ENCODE measurements around the gene SGF29.

DNA sequence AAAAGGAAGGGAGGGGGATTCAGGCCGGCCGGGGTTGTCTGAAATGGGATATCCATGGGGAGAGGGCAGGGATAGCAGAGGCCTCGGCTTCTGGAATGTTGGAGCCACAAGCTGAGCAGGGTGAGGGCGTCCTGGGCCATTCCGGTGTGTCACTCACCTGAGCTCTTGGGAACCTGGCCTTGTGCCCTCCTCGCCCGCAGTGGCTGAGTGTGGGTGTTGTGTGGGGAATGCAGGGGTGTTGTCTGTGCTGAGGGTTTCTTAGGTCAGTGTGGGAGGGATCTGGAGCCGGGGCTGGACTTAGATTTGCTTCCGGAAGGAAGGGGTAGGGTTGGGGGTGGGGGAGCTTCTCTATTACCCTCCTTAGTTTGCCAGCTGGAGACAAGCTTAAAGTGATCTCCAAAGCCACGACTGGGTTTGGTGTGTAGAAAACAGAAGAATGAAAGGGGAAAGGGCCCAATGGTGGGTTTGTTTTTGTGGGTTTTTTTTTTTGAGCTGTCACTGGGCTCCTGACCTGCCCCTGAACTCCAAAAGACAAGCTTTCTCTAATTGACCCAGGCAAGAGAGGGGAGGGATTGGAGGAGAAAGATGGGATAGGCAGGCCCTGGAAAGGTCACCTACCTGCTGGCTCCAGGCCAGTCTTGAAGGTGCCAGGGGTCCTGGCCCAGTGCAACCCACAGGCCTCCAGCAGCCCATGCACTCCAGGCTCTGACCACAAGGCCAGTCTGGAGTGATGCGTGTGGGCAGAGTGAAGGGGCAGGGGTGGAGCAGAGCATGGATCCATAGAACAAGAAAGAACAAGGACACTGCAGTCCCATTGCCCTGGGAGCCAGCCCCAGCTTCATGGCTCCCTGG is 43.3 kb downstream of the SGF29 start, which contains the start of gene SULT1A2:
- TF ChIP-seq EP300 (IDR thresholded peaks at IDR 0.05) (no peak), POLR2AphosphoS5 (IDR thresholded peaks at IDR 0.05) (no peak)
- TF ChIP-seq, protein P1, sequence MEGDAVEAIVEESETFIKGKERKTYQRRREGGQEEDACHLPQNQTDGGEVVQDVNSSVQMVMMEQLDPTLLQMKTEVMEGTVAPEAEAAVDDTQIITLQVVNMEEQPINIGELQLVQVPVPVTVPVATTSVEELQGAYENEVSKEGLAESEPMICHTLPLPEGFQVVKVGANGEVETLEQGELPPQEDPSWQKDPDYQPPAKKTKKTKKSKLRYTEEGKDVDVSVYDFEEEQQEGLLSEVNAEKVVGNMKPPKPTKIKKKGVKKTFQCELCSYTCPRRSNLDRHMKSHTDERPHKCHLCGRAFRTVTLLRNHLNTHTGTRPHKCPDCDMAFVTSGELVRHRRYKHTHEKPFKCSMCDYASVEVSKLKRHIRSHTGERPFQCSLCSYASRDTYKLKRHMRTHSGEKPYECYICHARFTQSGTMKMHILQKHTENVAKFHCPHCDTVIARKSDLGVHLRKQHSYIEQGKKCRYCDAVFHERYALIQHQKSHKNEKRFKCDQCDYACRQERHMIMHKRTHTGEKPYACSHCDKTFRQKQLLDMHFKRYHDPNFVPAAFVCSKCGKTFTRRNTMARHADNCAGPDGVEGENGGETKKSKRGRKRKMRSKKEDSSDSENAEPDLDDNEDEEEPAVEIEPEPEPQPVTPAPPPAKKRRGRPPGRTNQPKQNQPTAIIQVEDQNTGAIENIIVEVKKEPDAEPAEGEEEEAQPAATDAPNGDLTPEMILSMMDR (IDR thresholded peaks at IDR 0.05) = no peak
